Activated naive CD4-positive, alpha-beta T cell treated with anti-CD3 and anti-CD28 coated beads, Interleukin-2, amount 50 U/mL, for 16 hours (primary cell): ENCODE data around the gene CYP21A2.
"Not testable (repeated sequence)": the region's sequence is repeated elsewhere in the genome, so short reads cannot be mapped to it uniquely, and the experiment has no call there.

Experiments used
- DNase-seq: peaks from one replicate; pipeline ENCODE4 v3.0.0-alpha.2; 2020

CYP21A2 gene

GRCh38 chr6:32035283-32036013, 2.8 kb upstream of the CYP21A2 start:
- DNase-seq, result not testable (repeated sequence)

- not testable (repeated sequence) for DNase-seq
These were observed 1.1 kb upstream of the CYP21A2 start for GRCh38 chr6:32037136-32037535.

GRCh38 chr6:32038878-32039277, 663 bp downstream of the CYP21A2 start:
- not testable (repeated sequence) for DNase-seq

GRCh38 chr6:32039321-32040274, 1.4 kb downstream of the CYP21A2 start:
- DNase-seq, result not testable (repeated sequence)

GRCh38 chr6:32040299-32041049, 2.3 kb downstream of the CYP21A2 start:
- DNase-seq, result not testable (repeated sequence)

- DNase-seq, result not testable (repeated sequence)
These were observed 2.8 kb downstream of the CYP21A2 start for GRCh38 chr6:32041050-32041321.

GRCh38 chr6:32041385-32041784, 3.2 kb downstream of the CYP21A2 start:
- not testable (repeated sequence) for DNase-seq

GRCh38 chr6:32042276-32042675, 4.1 kb downstream of the CYP21A2 start:
- not testable (repeated sequence) for DNase-seq

GRCh38 chr6:32043589-32044380, 5.6 kb downstream of the CYP21A2 start:
- not testable (repeated sequence) for DNase-seq

- not testable (repeated sequence) for DNase-seq
These were observed 6.7 kb downstream of the CYP21A2 start for GRCh38 chr6:32044916-32045315.

GRCh38 chr6:32045811-32046449, 7.7 kb downstream of the CYP21A2 start:
- no peak for DNase-seq

GRCh38 chr6:32046450-32047083, 8.4 kb downstream of the CYP21A2 start:
- DNase-seq, result no peak

- no peak for DNase-seq
These were observed 8.9 kb downstream of the CYP21A2 start for GRCh38 chr6:32047084-32047478.

- no peak for DNase-seq
These were observed 9.3 kb downstream of the CYP21A2 start for GRCh38 chr6:32047539-32047854.

- DNase-seq, result peak; percentile 68
These were observed 9.9 kb downstream of the CYP21A2 start for GRCh38 chr6:32047855-32048766.

- DNase-seq, result not testable (repeated sequence)
These were observed 10.9 kb downstream of the CYP21A2 start for GRCh38 chr6:32049149-32049548.

GRCh38 chr6:32049736-32050135, 11.5 kb downstream of the CYP21A2 start:
- DNase-seq, result not testable (repeated sequence)

- DNase-seq, result no peak
These were observed 12.3 kb downstream of the CYP21A2 start for GRCh38 chr6:32050562-32050961.

GRCh38 chr6:32052626-32053025, 14.4 kb downstream of the CYP21A2 start:
- not testable (repeated sequence) for DNase-seq

GRCh38 chr6:32053314-32053713, 15.1 kb downstream of the CYP21A2 start:
- not testable (repeated sequence) for DNase-seq
